ENCODE results near the gene WNT3. TPM values are rescaled to one million over a fixed set of nuclear protein-coding genes. Genes with fewer than 3 reads are reported as not detected.

The WNT3 gene
- total and polyA plus RNA-seq, 2 experiments from 2014 or later, result 2.7 to 3.4 TPM

DNA sequence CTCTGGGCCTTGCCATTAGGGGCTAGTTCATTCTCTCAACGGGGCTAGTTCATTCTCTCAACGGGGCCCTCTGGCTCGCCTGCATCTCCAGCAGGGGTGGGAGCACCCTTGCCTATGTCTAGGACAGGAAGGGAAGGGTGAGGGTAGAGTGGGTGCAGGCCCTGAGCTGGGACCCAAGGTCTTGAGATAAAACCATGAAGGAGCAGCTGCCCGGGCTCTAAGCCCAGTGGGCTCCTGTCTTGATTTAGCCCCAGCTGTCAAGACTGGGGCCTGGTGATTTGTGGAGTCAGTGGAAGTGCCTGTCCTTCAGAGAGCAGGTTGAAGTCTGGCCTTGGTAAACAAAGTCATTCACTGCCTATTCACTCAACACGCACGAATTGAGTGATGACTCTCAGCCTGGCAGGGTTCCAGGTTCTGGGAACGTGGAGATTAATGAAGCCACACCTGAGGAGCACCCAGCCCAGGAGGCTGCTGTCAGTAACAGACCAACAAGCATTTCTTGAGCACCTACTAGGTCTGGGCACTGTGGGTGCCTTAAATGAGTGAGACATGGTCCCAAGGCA is 35.4 kb downstream of the WNT3 start:
- no peaks in the 10 kb centered on the region for H4K20me1 ChIP-seq (replicated peaks; ENCODE audit: insufficient read depth)
- H3K36me3 Mint-ChIP-seq (ENCODE audit: low read depth), result no peaks in the 10 kb centered on the region; the same call in 2 of the 3 replicates
- H3K27me3 Mint-ChIP-seq (ENCODE audit: insufficient read depth, low read depth, poor library complexity), result peaks cover 18% of the 10 kb centered on the region
- TF ChIP-seq NANOG (IDR thresholded peaks at IDR 0.05; ENCODE audit: borderline replicate concordance), result no peak
- TF ChIP-seq, protein P1, sequence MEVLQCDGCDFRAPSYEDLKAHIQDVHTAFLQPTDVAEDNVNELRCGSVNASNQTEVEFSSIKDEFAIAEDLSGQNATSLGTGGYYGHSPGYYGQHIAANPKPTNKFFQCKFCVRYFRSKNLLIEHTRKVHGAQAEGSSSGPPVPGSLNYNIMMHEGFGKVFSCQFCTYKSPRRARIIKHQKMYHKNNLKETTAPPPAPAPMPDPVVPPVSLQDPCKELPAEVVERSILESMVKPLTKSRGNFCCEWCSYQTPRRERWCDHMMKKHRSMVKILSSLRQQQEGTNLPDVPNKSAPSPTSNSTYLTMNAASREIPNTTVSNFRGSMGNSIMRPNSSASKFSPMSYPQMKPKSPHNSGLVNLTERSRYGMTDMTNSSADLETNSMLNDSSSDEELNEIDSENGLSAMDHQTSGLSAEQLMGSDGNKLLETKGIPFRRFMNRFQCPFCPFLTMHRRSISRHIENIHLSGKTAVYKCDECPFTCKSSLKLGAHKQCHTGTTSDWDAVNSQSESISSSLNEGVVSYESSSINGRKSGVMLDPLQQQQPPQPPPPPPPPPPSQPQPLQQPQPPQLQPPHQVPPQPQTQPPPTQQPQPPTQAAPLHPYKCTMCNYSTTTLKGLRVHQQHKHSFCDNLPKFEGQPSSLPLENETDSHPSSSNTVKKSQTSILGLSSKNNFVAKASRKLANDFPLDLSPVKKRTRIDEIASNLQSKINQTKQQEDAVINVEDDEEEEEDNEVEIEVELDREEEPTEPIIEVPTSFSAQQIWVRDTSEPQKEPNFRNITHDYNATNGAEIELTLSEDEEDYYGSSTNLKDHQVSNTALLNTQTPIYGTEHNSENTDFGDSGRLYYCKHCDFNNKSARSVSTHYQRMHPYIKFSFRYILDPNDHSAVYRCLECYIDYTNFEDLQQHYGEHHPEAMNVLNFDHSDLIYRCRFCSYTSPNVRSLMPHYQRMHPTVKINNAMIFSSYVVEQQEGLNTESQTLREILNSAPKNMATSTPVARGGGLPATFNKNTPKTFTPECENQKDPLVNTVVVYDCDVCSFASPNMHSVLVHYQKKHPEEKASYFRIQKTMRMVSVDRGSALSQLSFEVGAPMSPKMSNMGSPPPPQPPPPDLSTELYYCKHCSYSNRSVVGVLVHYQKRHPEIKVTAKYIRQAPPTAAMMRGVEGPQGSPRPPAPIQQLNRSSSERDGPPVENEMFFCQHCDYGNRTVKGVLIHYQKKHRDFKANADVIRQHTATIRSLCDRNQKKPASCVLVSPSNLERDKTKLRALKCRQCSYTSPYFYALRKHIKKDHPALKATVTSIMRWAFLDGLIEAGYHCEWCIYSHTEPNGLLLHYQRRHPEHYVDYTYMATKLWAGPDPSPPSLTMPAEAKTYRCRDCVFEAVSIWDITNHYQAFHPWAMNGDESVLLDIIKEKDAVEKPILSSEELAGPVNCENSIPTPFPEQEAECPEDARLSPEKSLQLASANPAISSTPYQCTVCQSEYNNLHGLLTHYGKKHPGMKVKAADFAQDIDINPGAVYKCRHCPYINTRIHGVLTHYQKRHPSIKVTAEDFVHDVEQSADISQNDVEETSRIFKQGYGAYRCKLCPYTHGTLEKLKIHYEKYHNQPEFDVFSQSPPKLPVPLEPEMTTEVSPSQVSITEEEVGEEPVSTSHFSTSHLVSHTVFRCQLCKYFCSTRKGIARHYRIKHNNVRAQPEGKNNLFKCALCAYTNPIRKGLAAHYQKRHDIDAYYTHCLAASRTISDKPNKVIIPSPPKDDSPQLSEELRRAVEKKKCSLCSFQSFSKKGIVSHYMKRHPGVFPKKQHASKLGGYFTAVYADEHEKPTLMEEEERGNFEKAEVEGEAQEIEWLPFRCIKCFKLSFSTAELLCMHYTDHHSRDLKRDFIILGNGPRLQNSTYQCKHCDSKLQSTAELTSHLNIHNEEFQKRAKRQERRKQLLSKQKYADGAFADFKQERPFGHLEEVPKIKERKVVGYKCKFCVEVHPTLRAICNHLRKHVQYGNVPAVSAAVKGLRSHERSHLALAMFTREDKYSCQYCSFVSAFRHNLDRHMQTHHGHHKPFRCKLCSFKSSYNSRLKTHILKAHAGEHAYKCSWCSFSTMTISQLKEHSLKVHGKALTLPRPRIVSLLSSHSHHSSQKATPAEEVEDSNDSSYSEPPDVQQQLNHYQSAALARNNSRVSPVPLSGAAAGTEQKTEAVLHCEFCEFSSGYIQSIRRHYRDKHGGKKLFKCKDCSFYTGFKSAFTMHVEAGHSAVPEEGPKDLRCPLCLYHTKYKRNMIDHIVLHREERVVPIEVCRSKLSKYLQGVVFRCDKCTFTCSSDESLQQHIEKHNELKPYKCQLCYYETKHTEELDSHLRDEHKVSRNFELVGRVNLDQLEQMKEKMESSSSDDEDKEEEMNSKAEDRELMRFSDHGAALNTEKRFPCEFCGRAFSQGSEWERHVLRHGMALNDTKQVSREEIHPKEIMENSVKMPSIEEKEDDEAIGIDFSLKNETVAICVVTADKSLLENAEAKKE (CRISPR knock-in tag; IDR thresholded peaks at IDR 0.05), result no peak
- no peak for TF ChIP-seq ZNF114 (CRISPR knock-in tag; IDR thresholded peaks at IDR 0.05)
- no peak for TF ChIP-seq STAT1 (IDR thresholded peaks at IDR 0.05; ENCODE audit: unreplicated experiment)
- TF ChIP-seq, protein P2, sequence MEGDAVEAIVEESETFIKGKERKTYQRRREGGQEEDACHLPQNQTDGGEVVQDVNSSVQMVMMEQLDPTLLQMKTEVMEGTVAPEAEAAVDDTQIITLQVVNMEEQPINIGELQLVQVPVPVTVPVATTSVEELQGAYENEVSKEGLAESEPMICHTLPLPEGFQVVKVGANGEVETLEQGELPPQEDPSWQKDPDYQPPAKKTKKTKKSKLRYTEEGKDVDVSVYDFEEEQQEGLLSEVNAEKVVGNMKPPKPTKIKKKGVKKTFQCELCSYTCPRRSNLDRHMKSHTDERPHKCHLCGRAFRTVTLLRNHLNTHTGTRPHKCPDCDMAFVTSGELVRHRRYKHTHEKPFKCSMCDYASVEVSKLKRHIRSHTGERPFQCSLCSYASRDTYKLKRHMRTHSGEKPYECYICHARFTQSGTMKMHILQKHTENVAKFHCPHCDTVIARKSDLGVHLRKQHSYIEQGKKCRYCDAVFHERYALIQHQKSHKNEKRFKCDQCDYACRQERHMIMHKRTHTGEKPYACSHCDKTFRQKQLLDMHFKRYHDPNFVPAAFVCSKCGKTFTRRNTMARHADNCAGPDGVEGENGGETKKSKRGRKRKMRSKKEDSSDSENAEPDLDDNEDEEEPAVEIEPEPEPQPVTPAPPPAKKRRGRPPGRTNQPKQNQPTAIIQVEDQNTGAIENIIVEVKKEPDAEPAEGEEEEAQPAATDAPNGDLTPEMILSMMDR (conservative IDR thresholded peaks at IDR 0.05; ENCODE audit: low read depth in 2 of 2), result no peak
- TF ChIP-seq, protein P3, sequence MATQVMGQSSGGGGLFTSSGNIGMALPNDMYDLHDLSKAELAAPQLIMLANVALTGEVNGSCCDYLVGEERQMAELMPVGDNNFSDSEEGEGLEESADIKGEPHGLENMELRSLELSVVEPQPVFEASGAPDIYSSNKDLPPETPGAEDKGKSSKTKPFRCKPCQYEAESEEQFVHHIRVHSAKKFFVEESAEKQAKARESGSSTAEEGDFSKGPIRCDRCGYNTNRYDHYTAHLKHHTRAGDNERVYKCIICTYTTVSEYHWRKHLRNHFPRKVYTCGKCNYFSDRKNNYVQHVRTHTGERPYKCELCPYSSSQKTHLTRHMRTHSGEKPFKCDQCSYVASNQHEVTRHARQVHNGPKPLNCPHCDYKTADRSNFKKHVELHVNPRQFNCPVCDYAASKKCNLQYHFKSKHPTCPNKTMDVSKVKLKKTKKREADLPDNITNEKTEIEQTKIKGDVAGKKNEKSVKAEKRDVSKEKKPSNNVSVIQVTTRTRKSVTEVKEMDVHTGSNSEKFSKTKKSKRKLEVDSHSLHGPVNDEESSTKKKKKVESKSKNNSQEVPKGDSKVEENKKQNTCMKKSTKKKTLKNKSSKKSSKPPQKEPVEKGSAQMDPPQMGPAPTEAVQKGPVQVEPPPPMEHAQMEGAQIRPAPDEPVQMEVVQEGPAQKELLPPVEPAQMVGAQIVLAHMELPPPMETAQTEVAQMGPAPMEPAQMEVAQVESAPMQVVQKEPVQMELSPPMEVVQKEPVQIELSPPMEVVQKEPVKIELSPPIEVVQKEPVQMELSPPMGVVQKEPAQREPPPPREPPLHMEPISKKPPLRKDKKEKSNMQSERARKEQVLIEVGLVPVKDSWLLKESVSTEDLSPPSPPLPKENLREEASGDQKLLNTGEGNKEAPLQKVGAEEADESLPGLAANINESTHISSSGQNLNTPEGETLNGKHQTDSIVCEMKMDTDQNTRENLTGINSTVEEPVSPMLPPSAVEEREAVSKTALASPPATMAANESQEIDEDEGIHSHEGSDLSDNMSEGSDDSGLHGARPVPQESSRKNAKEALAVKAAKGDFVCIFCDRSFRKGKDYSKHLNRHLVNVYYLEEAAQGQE (IDR thresholded peaks at IDR 0.05; ENCODE audit: unreplicated experiment), result no peak
- TF ChIP-seq EZH2phosphoT487 (IDR thresholded peaks at IDR 0.05; ENCODE audit: unreplicated experiment), result no peak
- TF ChIP-seq, protein P4, sequence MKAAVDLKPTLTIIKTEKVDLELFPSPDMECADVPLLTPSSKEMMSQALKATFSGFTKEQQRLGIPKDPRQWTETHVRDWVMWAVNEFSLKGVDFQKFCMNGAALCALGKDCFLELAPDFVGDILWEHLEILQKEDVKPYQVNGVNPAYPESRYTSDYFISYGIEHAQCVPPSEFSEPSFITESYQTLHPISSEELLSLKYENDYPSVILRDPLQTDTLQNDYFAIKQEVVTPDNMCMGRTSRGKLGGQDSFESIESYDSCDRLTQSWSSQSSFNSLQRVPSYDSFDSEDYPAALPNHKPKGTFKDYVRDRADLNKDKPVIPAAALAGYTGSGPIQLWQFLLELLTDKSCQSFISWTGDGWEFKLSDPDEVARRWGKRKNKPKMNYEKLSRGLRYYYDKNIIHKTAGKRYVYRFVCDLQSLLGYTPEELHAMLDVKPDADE (IDR thresholded peaks at IDR 0.05), result no peak
- TF ChIP-seq POLR2AphosphoS5 (IDR thresholded peaks at IDR 0.05; ENCODE audit: low read depth), result no peak
- no peak for TF ChIP-seq JUNB (IDR thresholded peaks at IDR 0.05; ENCODE audit: unreplicated experiment)
- no peak for TF ChIP-seq EZH2 (IDR thresholded peaks at IDR 0.05; ENCODE audit: low read depth, unreplicated experiment)
- TF ChIP-seq ZNF331 (CRISPR knock-in tag; IDR thresholded peaks at IDR 0.05; ENCODE audit: low read depth), result no peak
- TF ChIP-seq CREB1 (CRISPR knock-in tag; IDR thresholded peaks at IDR 0.05; ENCODE audit: low read depth), result no peak
- H3K4me3 ChIP-seq, result no peak overlapping the region
- H3K27ac ChIP-seq (ENCODE audit: low read depth), result no peak overlapping the region
- no peak overlapping the region for H3K27ac Mint-ChIP-seq
- H3K4me1 Mint-ChIP-seq, result peaks cover 15% of the 10 kb centered on the region
- ATAC-seq, result no peak
- no peak overlapping the region for H3K4me2 ChIP-seq
- H3K9me3 Mint-ChIP-seq, result no peaks in the 10 kb centered on the region
- H3K36me3 ChIP-seq (ENCODE audit: insufficient read depth), result no peaks in the 10 kb centered on the region
- H3K27me3 ChIP-seq (ENCODE audit: insufficient read depth), result peaks cover 15% of the 10 kb centered on the region
- H3K9me2 ChIP-seq (ENCODE audit: insufficient read depth), result no peaks in the 10 kb centered on the region
- no peaks in the 10 kb centered on the region for H3K79me2 ChIP-seq (replicated peaks; ENCODE audit: insufficient read depth)
- no peaks in the 10 kb centered on the region for H3F3A ChIP-seq (replicated peaks; ENCODE audit: low read depth)
- no peak overlapping the region for H3K4me3 Mint-ChIP-seq
- DNase-seq (ENCODE audit: low spot score), result no peak
- H2AFZ ChIP-seq, result no peak overlapping the region
- H3K4me1 ChIP-seq (ENCODE audit: insufficient read depth), result peaks cover 5% of the 10 kb centered on the region; the same call in 1 of the 2 replicates
